Endodermal cell (in vitro differentiated cells): ENCODE results near the gene ZDHHC17. TPM values are rescaled to one million over a fixed set of nuclear protein-coding genes. Genes with fewer than 3 reads are reported as not detected.

Experiments used
- DNase-seq: peaks from one replicate; pipeline ENCODE4 v3.0.0-alpha.2; 2017
- H3K27ac ChIP-seq: 2 replicates; pipeline ENCODE4 v1.5.1; 2013; ENCODE audit warnings: mild to moderate bottlenecking, low read depth, low read length, moderate library complexity
- H3K27me3 ChIP-seq: 2 replicates; pipeline ENCODE4 v1.6.1; 2013; ENCODE audit warnings: mild to moderate bottlenecking, low read length, moderate library complexity; ENCODE audit not compliant: insufficient read depth, control insufficient read depth, poor library complexity, severe bottlenecking
- H3K36me3 ChIP-seq: 2 replicates; pipeline ENCODE4 v1.7.0; 2013; ENCODE audit warnings: mild to moderate bottlenecking, low read length, moderate library complexity; ENCODE audit not compliant: control insufficient read depth, insufficient read depth
- H3K4me1 ChIP-seq: one replicate; pipeline ENCODE4 v1.7.0; 2013; ENCODE audit warnings: low read length; ENCODE audit not compliant: control insufficient read depth, insufficient read depth
- H3K4me3 ChIP-seq: 2 replicates; pipeline ENCODE4 v1.5.1; 2013; ENCODE audit warnings: mild to moderate bottlenecking, low read length, moderate library complexity
- H3K9ac ChIP-seq: 2 replicates; pipeline ENCODE4 v1.6.1; 2013; ENCODE audit warnings: mild to moderate bottlenecking, low read length, moderate library complexity; ENCODE audit not compliant: poor library complexity, severe bottlenecking; ENCODE audit errors: extremely low read depth
- H3K9me3 ChIP-seq: 2 replicates; pipeline ENCODE4 v1.6.1; 2013; ENCODE audit warnings: mild to moderate bottlenecking, low read length, moderate library complexity; ENCODE audit not compliant: control insufficient read depth
- H3K27ac Mint-ChIP-seq: 2 replicates; pipeline ENCODE4 v1.8.0; 2020; ENCODE audit warnings: mixed read lengths
- H3K27me3 Mint-ChIP-seq: 2 replicates; pipeline ENCODE4 v1.8.0; 2021; ENCODE audit warnings: mild to moderate bottlenecking, mixed read lengths; ENCODE audit not compliant: insufficient read depth
- H3K36me3 Mint-ChIP-seq: 2 replicates; pipeline ENCODE4 v1.8.0; 2020; ENCODE audit warnings: low read depth, mixed read lengths
- H3K4me1 Mint-ChIP-seq: 2 replicates; pipeline ENCODE4 v1.8.0; 2020; ENCODE audit warnings: mixed read lengths
- H3K4me3 Mint-ChIP-seq: 2 replicates; pipeline ENCODE4 v1.8.0; 2020; ENCODE audit warnings: mild to moderate bottlenecking, moderate library complexity, mixed read lengths
- H3K9me3 Mint-ChIP-seq: 2 replicates; pipeline ENCODE4 v1.8.0; 2020; ENCODE audit warnings: mild to moderate bottlenecking, mixed read lengths
- CTCF ChIP-seq: fragments of 200-600 bp; sonication (generic); conservative IDR thresholded peaks from 2 replicates; pipeline ENCODE4 v1.5.0; 2021; ENCODE audit warnings: antibody characterized with exemption, mild to moderate bottlenecking
- WGBS, 2 experiments: methylation state at CpG; one replicate each; pipeline versions ENCODE4 v1.1.5 to v1.1.7; 2013; ENCODE audit warnings: missing lambda C conversion rate in 2 of 2, mixed read lengths in 1 of 2; ENCODE audit not compliant: insufficient coverage in 1 of 2, insufficient read length in 1 of 2; 5-methylcytosine and 5-hydroxymethylcytosine counted together
- total RNA-seq, 2 donors: library from RNA; stranded (reverse); fragmentation: NEBNext Ultra II Directional in 1 of 2; extraction: Animal tissue kit (Norgen Biotek cat#: 25700) in 1 of 2; gene quantifications; 2 replicates in 1 of 2; 3 replicates in 1 of 2; pipeline ENCODE4 v1.2.1, GENCODE V29; 2021

ZDHHC17 gene
- total RNA-seq, 2 donors from 2014 or later = 37.9 to 40.0 TPM

GRCh38 chr12:76901628-76902380 lies 137.9 kb downstream of the ZDHHC17 start:
- H3K4me1 Mint-ChIP-seq = peaks cover 3% of the 10 kb centered on the region
- no peaks in the 10 kb centered on the region for H3K36me3 Mint-ChIP-seq
- Histone ChIP-seq H3K4me1 (no peaks in the 10 kb centered on the region), H3K4me3 (no peak overlapping the region), H3K27ac (no peak overlapping the region), H3K36me3 (no peaks in the 10 kb centered on the region), H3K27me3 (no peaks in the 10 kb centered on the region), H3K9ac (no peak overlapping the region), H3K9me3 (peaks cover 11% of the 10 kb centered on the region)
- no peaks in the 10 kb centered on the region for H3K27me3 Mint-ChIP-seq
- no peak for DNase-seq
- no peak overlapping the region for H3K4me3 Mint-ChIP-seq
- no peak overlapping the region for H3K27ac Mint-ChIP-seq
- 100% methylated on average over 4 of the region's 4 CpGs; no CpG with 5 or more reads in 1 of the 2 experiments for WGBS, 2 experiments
- peaks cover 3% of the 10 kb centered on the region for H3K9me3 Mint-ChIP-seq
- TF ChIP-seq CTCF = no peak

Other genes with a start within 250 kb of the ZDHHC17 start
- 10 to 100 TPM; 44.0 to 58.8 TPM for gene OSBPL8, start 204.3 kb upstream of the ZDHHC17 start, total RNA-seq
- gene CSRP2, start 114.9 kb downstream of the ZDHHC17 start, total RNA-seq = 100 to 1,000 TPM in 1 of 2 donors, 10 to 100 TPM in 1; 74.7 to 121 TPM